HG03095 (cell line): ENCODE results near the gene CLBA1.
A peak's percentile ranks its signal among the peaks of the same experiment; 100 is the strongest.

Experiments
- ATAC-seq: cut with Tn5 transposase; IDR thresholded peaks from one replicate; pipeline ENCODE4 v1.9.1; 2021; ENCODE audit warnings: moderate library complexity; ENCODE audit not compliant: unreplicated experiment

Gene CLBA1

GRCh38 chr14:104999361-104999760 is 13.8 kb downstream of the CLBA1 start:
- no peak for ATAC-seq

GRCh38 chr14:105005329-105005928 is 19.8 kb downstream of the CLBA1 start:
- ATAC-seq: no peak

GRCh38 chr14:105005929-105006830 is 20.6 kb downstream of the CLBA1 start:
- ATAC-seq: no peak

GRCh38 chr14:105006831-105007592 is 21.4 kb downstream of the CLBA1 start:
- ATAC-seq: no peak

- ATAC-seq: no peak
These were observed 22.1 kb downstream of the CLBA1 start for GRCh38 chr14:105007593-105008264.

- ATAC-seq: no peak
These were observed 24.5 kb downstream of the CLBA1 start for GRCh38 chr14:105010106-105010505.

- no peak for ATAC-seq
These were observed 25.3 kb downstream of the CLBA1 start for GRCh38 chr14:105010891-105011291.

GRCh38 chr14:105011312-105011990 is 25.9 kb downstream of the CLBA1 start:
- no peak for ATAC-seq

- no peak for ATAC-seq
These were observed 26.8 kb downstream of the CLBA1 start for GRCh38 chr14:105012171-105012985.

- no peak for ATAC-seq
These were observed 27.7 kb downstream of the CLBA1 start for GRCh38 chr14:105013150-105013785.

GRCh38 chr14:105014032-105014431 is 28.4 kb downstream of the CLBA1 start:
- ATAC-seq: no peak

- no peak for ATAC-seq
These were observed 29.0 kb downstream of the CLBA1 start for GRCh38 chr14:105014631-105015030.

- ATAC-seq: no peak
These were observed 29.7 kb downstream of the CLBA1 start for GRCh38 chr14:105015242-105015641.

GRCh38 chr14:105015905-105016304 is 30.3 kb downstream of the CLBA1 start:
- no peak for ATAC-seq

GRCh38 chr14:105018414-105018813 is 32.8 kb downstream of the CLBA1 start:
- no peak for ATAC-seq

- ATAC-seq: peak; percentile 17
These were observed 34.5 kb downstream of the CLBA1 start for GRCh38 chr14:105019861-105020814.

- ATAC-seq: peak; percentile 72
These were observed 35.4 kb downstream of the CLBA1 start, which contains the start of gene CDCA4 for GRCh38 chr14:105020815-105021655. TSS of gene CDCA4 (minus strand) at chr14:105021083. CDS start at chr14:105011929, 9,154 bp downstream.
